Activated gamma-delta T cell treated with Interleukin-2 at 50 U/mL for 16 hours (primary cell): Measurements from ENCODE around the gene GFOD2.

Source experiments
- DNase-seq: peaks from one replicate; pipeline ENCODE4 v3.0.0-alpha.2; 2020

The GFOD2 gene

DNA sequence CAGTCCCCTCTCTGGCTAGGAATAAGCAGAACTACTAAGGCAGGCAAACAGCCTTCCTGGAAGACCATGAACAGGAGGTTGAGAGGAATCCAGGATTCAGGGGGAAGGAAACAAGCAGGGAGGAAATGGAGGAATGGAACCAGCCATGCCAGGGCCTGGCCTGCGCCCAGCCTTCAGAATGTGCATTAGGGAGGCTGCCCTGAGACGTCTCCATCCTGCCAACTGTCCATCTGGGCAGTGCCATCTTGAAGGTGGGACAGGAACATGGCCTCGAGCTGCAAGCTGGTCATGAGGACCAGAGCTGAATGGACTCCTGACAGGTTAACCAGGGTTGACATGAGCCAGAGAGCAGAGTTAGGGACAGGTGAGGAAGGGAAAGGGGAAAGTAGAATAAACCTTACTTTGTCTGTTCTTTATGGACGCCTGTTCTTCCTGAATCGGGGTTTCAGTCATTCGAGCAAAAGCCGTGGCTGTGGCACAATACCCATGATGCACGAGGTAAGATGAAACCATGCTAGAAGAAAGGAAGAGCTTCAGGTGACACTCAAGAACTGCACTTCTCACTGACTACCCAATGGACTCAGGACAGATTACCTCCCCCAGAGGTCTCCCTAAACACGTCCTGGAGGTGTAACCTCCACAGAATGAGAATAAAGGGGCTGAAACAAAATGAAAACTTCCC, 12.1 kb upstream of the GFOD2 start:
- no peak for DNase-seq

GRCh38 chr16:67730326-67730725, 11.2 kb upstream of the GFOD2 start:
- no peak for DNase-seq

GRCh38 chr16:67729636-67730248, 10.6 kb upstream of the GFOD2 start:
- DNase-seq = no peak

GRCh38 chr16:67727521-67728485, 8.7 kb upstream of the GFOD2 start:
- no peak for DNase-seq

GRCh38 chr16:67726106-67727034, 7.3 kb upstream of the GFOD2 start:
- no peak for DNase-seq

DNA sequence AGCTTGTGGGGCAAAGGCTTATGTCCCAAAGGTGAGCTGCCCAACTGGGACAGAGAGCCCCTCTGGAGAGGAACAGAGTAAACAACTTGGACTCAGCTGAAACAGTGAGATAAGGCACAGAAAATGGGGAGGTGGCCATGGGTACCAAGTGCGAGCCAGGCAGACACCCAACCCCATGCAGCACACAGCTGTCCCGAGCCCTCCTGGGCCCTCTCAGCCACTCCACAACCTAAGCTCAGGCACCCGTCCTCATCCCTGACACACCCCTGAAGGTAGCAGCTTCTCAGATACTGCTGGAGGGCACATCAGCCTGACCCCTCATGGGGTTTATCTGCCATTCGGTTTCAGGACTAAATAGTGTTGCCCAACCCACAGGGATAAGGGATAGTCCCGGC, 4.8 kb upstream of the GFOD2 start:
- DNase-seq = no peak

DNA sequence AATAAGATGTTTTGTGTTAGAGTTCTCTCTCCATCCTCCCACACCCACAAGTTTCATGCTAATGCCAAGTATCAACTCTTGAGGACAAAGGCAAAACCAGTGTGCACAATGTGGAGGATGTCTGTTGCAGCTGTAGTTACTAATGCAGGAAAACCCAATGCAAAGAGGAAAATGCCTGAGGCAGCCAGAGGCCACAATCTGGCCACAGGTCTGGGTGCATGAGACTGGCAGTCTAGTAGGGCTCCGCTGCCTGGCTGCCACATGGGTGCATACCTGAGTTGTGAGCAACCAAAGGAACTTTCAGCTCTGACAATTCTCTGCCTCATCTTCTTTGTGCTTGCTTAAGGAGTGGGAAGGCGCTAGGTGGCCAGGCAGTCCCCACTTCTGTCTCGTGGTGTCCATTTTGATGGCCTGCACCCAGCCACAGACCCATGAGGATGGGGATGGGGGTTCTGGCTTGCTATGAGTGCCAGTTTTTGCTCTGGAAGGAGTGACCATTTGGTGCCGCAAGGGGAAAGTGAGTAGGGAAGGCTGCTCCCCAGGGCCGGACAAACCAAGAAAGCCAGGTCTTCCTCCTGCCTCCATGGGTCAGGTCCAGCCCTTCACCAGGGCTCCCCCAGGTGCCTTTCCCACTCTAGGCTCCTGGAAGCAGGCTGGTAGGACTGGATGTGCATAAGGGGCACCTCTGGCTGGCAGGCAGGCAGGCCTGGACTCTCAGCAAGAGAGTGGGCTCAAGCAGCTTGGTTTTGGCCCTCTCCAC, 4.2 kb upstream of the GFOD2 start:
- no peak for DNase-seq

GRCh38 chr16:67720236-67720635, 1.1 kb upstream of the GFOD2 start:
- no peak for DNase-seq

DNA sequence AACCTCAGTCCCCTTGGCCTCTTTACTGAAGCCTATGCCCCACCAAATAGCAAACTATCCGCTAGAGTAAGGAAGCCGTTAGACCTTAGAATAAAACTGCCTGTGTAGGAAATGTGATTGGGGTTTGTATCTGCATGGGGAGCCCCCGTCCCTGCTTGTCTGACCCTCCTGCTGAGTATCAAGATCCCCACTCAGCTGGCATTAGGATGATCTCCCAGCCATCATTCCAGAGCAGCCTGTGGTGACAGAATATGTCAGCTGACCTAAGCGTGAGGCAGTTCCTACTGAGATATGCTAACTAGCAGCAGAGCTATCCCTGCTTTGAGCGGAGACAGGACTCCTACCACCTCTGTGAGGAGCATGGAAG, 645 bp upstream of the GFOD2 start:
- DNase-seq = no peak

GRCh38 chr16:67718668-67719047, 458 bp downstream of the GFOD2 start:
- DNase-seq = no peak

GRCh38 chr16:67716097-67716496, 3.0 kb downstream of the GFOD2 start:
- no peak for DNase-seq

- no peak for DNase-seq
These were observed 4.6 kb downstream of the GFOD2 start for GRCh38 chr16:67714522-67714921.

DNA sequence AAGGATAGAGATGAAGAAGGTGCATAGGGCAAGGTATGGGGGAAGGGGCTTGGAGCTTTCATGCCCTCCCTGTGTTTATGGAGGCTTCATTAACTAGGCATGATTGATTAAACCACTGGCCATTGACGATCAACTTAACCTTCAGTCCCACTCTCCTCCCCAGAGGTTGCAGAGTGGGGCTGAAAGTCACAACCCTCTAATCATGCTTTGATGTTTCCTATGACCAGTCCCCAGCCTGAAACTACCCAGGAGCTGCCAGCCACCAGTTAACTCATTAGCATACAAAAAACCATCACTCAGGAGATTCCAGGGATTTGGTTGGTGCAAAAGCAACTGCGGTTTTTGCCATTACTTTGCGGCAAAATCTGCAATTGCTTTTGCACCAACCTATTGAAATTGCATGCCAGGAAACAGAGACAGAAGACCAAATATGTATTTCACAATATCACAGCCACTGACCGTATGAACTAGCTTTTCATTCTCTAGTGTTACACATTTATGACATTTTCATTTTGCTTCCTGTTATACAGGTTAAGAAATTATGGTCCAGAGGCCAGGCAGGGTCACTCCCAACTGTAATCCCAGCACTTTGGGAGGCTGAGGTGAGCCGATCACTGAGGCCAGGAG, 5.4 kb downstream of the GFOD2 start:
- no peak for DNase-seq

DNA sequence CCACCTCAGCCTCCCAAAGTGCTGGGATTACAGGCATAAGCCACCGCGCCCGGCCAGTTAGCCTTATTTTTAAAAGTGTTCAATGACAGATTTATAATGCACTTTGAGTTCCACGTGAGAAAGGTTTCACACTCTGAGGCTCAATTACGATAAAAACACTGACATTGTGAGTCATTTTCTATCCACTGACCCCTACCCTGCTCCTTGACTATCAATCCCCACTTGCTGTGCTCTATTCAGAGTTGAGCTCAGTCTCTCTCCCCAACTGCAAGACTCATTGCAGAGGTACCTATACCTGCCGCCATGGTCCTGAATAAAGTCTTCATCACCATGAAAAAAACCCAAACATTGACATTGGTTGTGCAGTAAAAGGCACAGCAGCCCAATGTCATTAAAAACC, 8.5 kb downstream of the GFOD2 start:
- DNase-seq = no peak

- DNase-seq = no peak
These were observed 10.1 kb downstream of the GFOD2 start for GRCh38 chr16:67709050-67709449.

- no peak for DNase-seq
These were observed 10.7 kb downstream of the GFOD2 start for GRCh38 chr16:67708368-67708771.

DNA sequence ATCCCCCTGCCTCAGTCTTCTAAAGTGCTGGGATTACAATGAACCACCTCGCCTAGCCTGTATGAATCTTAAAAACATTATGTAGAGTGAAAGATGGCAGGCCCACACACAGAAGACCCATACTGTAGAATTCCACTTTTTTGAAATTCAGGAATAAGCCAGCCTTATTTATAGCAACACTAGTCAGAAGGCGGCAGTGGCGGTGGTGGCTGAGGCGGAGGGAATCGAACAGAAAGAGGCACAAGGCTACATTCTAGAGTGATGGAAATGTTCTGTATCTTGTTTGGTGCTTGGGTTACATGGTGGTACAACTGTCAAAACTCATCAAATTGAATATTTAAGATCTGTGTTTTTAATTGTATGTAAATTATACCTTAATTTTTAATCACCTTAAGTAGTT, 11.3 kb downstream of the GFOD2 start:
- DNase-seq = no peak

DNA sequence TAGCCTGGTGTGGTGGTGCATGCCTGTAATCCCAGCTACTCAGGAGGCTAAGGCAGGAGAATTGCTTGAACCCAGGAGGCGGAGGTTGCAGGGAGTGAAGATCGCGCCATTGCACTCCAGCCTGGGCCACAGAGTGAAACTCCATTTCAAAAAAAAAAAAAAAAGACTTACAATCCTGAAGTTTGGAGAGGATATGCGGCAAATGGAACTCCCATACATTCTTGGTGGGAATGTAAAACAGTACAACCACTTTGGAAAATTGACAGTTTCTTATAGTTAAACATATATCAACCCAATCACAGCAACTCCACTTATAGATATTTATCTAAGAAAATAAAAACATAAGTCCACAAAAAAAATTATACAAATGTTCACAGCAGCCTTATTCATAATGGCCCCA, 11.9 kb downstream of the GFOD2 start:
- no peak for DNase-seq

DNA sequence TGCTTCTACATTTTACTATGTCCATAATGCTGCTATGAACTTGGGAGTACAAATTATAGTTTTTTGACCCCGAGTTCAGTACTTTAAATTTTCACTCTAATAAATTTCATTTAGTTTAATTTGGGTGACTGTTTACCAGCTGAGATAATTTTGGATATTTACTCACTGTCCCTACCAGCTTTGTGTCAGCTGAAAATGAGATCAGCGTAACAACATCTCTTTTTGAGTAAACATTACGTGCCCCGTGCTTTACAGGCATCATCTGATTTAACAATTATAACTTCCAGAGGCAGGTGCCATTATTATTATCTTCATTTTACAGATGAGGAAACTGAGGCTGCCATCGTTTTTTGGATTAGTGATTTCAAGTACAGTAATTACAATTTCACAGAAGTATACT, 15.0 kb downstream of the GFOD2 start:
- no peak for DNase-seq

GRCh38 chr16:67703626-67704025, 15.5 kb downstream of the GFOD2 start:
- DNase-seq = no peak

DNA sequence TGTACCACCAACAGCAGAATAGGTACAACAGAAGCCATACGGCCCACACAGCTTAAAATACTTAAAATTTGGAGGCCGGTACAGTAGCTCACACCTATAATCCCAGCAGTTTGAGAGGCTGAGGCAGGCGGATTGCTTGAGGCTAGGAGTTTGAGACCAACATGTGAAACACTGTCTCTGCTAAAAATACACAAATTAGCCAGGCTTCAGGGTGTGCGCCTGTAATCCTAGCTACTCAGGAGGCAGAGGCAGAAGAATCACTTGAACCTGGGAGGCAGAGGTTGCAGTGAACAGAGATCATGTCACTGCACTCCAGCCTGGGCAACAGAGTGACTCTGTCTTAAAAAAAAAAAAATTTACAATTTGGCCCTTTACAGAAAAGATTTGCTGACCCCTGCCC, 17.0 kb downstream of the GFOD2 start:
- DNase-seq = no peak

DNA sequence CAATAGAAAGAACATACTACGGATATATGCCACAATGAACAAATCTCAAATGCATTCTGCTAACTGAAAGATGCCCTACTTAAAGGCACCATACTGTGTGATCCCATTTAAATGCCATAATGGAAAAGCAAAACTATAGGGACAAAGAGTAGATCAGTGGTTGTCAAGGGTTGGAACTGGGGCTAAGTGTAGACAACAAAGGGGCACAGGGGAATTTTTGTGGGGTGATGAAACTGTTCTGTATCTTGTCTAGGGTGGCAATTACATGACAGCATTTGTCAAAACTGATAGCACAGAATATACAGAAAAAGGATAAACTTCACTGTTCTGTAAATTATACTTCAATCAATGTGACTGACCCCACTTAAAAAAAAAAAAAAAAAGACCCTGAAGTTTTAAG, 17.7 kb downstream of the GFOD2 start:
- DNase-seq = no peak
